CD8-positive, alpha-beta memory T cell (primary cell): Measurements from ENCODE around the gene NOL4L. TPM values are rescaled to one million over a fixed set of nuclear protein-coding genes. Genes with fewer than 3 reads are reported as not detected.

Experiments
- CTCF ChIA-PET: fragments of 350-600 bp; sonication (Branson Sonifier 250); formaldehyde crosslinking; loops from one replicate; lab custom pipeline; 2021; ENCODE audit warnings: antibody characterized with exemption; lab: Charles Lee
- POLR2A ChIA-PET: fragments of 350-600 bp; sonication (Branson Sonifier 250); formaldehyde crosslinking; loops from one replicate; lab custom pipeline; 2021; ENCODE audit warnings: antibody characterized with exemption; lab: Charles Lee
- DNase-seq, 5 donors: peaks; one replicate each; pipeline versions ENCODE4 v3.0.0 to v3.0.0-alpha.2; 2020 to 2022; ENCODE audit warnings: mixed read lengths in 1 of 5
- H3K27ac ChIP-seq: one replicate; pipeline ENCODE4 v1.7.0; 2013; ENCODE audit warnings: low read depth, mild to moderate bottlenecking, low read length, moderate library complexity
- H3K27me3 ChIP-seq: 2 replicates; pipeline ENCODE4 v1.7.0; 2013; ENCODE audit warnings: low read length, mild to moderate bottlenecking; ENCODE audit not compliant: insufficient read depth, poor library complexity, severe bottlenecking
- H3K36me3 ChIP-seq: 2 replicates; pipeline ENCODE4 v1.7.0; 2013; ENCODE audit warnings: mild to moderate bottlenecking, low read length, moderate library complexity; ENCODE audit not compliant: insufficient read depth
- H3K4me1 ChIP-seq: 2 replicates; pipeline ENCODE4 v1.7.0; 2013; ENCODE audit warnings: mild to moderate bottlenecking, low read length, moderate library complexity; ENCODE audit not compliant: insufficient read depth
- H3K4me3 ChIP-seq: 2 replicates; pipeline ENCODE4 v1.7.0; 2013; ENCODE audit warnings: mild to moderate bottlenecking, low read length
- H3K9me3 ChIP-seq: 2 replicates; pipeline ENCODE4 v1.7.0; 2013; ENCODE audit warnings: mild to moderate bottlenecking, low read length
- H3K27ac Mint-ChIP-seq, 8 donors: one replicate each; pipeline ENCODE4 v1.8.0; 2020 to 2021; ENCODE audit warnings: mixed read lengths in 8 of 8, mild to moderate bottlenecking in 6 of 8, inconsistent platforms in 3 of 8, moderate library complexity in 3 of 8
- H3K27me3 Mint-ChIP-seq, 2 donors: one replicate each; pipeline ENCODE4 v1.8.0; 2020 to 2021; ENCODE audit warnings: mixed read lengths in 2 of 2, mild to moderate bottlenecking in 1 of 2, moderate library complexity in 1 of 2
- H3K36me3 Mint-ChIP-seq, 3 donors: one replicate each; pipeline ENCODE4 v1.8.0; 2020 to 2021; ENCODE audit warnings: mixed read lengths in 3 of 3, inconsistent platforms in 1 of 3, mild to moderate bottlenecking in 1 of 3
- H3K4me1 Mint-ChIP-seq, 3 donors: one replicate each; pipeline ENCODE4 v1.8.0; 2020 to 2021; ENCODE audit warnings: mixed read lengths in 3 of 3, inconsistent platforms in 1 of 3, mild to moderate bottlenecking in 1 of 3
- H3K4me3 Mint-ChIP-seq, 7 donors: one replicate each; pipeline ENCODE4 v1.8.0; 2020 to 2021; ENCODE audit warnings: mixed read lengths in 7 of 7, mild to moderate bottlenecking in 6 of 7, moderate library complexity in 4 of 7, inconsistent platforms in 2 of 7
- H3K9me3 Mint-ChIP-seq, 5 donors: one replicate each; pipeline ENCODE4 v1.8.0; 2020 to 2022; ENCODE audit warnings: mixed read lengths in 5 of 5, mild to moderate bottlenecking in 3 of 5, moderate library complexity in 2 of 5, inconsistent platforms in 1 of 5
- polyA plus RNA-seq: library from polyadenylated mRNA; unstranded; fragments of 300-500 nt; fragmentation: Illumina TruSeq; gene quantifications from one replicate; pipeline ENCODE4 v1.2.3, GENCODE V29; 2021
- total RNA-seq, 2 experiments: library from RNA; stranded (reverse); gene quantifications; one replicate each; pipeline ENCODE4 v1.2.3, GENCODE V29; 2021

The NOL4L gene
- total and polyA plus RNA-seq, 3 experiments from 2014 or later = 15.4 to 19.8 (median 15.8) TPM

GRCh38 chr20:32437391-32438074 is 147.6 kb downstream of the NOL4L start:
- H3K36me3 Mint-ChIP-seq = peaks cover 3 to 90% (median 12%) of the 10 kb centered on the region in 3 donors
- H3K27ac Mint-ChIP-seq = peak overlapping the region in 2 of 8 donors; percentile 21 to 72
- Histone ChIP-seq H3K27ac (no peak overlapping the region), H3K4me1 (no peaks in the 10 kb centered on the region), H3K27me3 (no peaks in the 10 kb centered on the region), H3K4me3 (no peak overlapping the region), H3K36me3 (peaks cover 54% of the 10 kb centered on the region), H3K9me3 (no peaks in the 10 kb centered on the region)
- peak in 1 of 5 donors; percentile 41 for DNase-seq
- H3K4me3 Mint-ChIP-seq = no peak overlapping the region
- CTCF ChIA-PET = interaction anchor here (1.0 kb wide), 1 partner anchor 19 kb away, joined by 3 read pairs; no protein-coding TSS in a partner anchor
- POLR2A ChIA-PET = no interaction called here
- H3K4me1 Mint-ChIP-seq = peaks cover 0 to 11% (median 2%) of the 10 kb centered on the region in 3 donors
- H3K27me3 Mint-ChIP-seq = peaks cover 0 to 4% of the 10 kb centered on the region in 2 donors
- no peaks in the 10 kb centered on the region for H3K9me3 Mint-ChIP-seq

- Histone ChIP-seq H3K4me3 (no peak overlapping the region), H3K36me3 (peaks cover 60% of the 10 kb centered on the region), H3K9me3 (no peaks in the 10 kb centered on the region), H3K27me3 (no peaks in the 10 kb centered on the region), H3K4me1 (no peaks in the 10 kb centered on the region), H3K27ac (no peak overlapping the region)
- peaks cover 3 to 92% (median 13%) of the 10 kb centered on the region in 3 donors for H3K36me3 Mint-ChIP-seq
- H3K27ac Mint-ChIP-seq = peak overlapping the region in 2 of 8 donors; percentile 21 to 66
- CTCF ChIA-PET = interaction anchor here (1.0 kb wide), 1 partner anchor 18 kb away, joined by 3 read pairs; no protein-coding TSS in a partner anchor
- no peak overlapping the region for H3K4me3 Mint-ChIP-seq
- H3K9me3 Mint-ChIP-seq = no peaks in the 10 kb centered on the region
- H3K4me1 Mint-ChIP-seq = peaks cover 0 to 9% (median 0%) of the 10 kb centered on the region in 3 donors
- H3K27me3 Mint-ChIP-seq = peaks cover 0 to 4% of the 10 kb centered on the region in 2 donors
- POLR2A ChIA-PET = no interaction called here
- no peak for DNase-seq
Observed at GRCh38 chr20:32436968-32437367, 148.2 kb downstream of the NOL4L start.

- H3K4me3 ChIP-seq = no peak overlapping the region
- H3K4me1 ChIP-seq = no peaks in the 10 kb centered on the region
- H3K4me3 Mint-ChIP-seq = no peak overlapping the region
- H3K27me3 Mint-ChIP-seq = peaks cover 0 to 4% of the 10 kb centered on the region in 2 donors
- ChIA-PET CTCF (interaction anchor here (1.0 kb wide), 1 partner anchor 18 kb away, joined by 3 read pairs; no protein-coding TSS in a partner anchor), POLR2A (no interaction called here)
- peaks cover 66% of the 10 kb centered on the region for H3K36me3 ChIP-seq
- no peak for DNase-seq
- H3K27ac Mint-ChIP-seq = peak overlapping the region in 1 of 8 donors; percentile 21
- no peaks in the 10 kb centered on the region for H3K9me3 Mint-ChIP-seq
- H3K9me3 ChIP-seq = no peaks in the 10 kb centered on the region
- no peaks in the 10 kb centered on the region for H3K27me3 ChIP-seq
- peaks cover 0 to 9% (median 0%) of the 10 kb centered on the region in 3 donors for H3K4me1 Mint-ChIP-seq
- H3K36me3 Mint-ChIP-seq = peaks cover 3 to 93% (median 13%) of the 10 kb centered on the region in 3 donors
- no peak overlapping the region for H3K27ac ChIP-seq
Observed at GRCh38 chr20:32436142-32436861, 148.8 kb downstream of the NOL4L start.

GRCh38 chr20:32435449-32436107 is 149.6 kb downstream of the NOL4L start:
- Histone ChIP-seq H3K36me3 (peaks cover 73% of the 10 kb centered on the region), H3K9me3 (no peaks in the 10 kb centered on the region), H3K27me3 (no peaks in the 10 kb centered on the region), H3K4me1 (no peaks in the 10 kb centered on the region), H3K27ac (no peak overlapping the region), H3K4me3 (no peak overlapping the region)
- Mint-ChIP-seq H3K4me1 (peaks cover 0 to 6% (median 0%) of the 10 kb centered on the region in 3 donors), H3K36me3 (peaks cover 3 to 95% (median 12%) of the 10 kb centered on the region in 3 donors), H3K9me3 (no peaks in the 10 kb centered on the region), H3K27me3 (peaks cover 0 to 4% of the 10 kb centered on the region in 2 donors), H3K4me3 (no peak overlapping the region), H3K27ac (peak overlapping the region in 3 of 8 donors; percentile 21 to 47 (median 26))
- no peak for DNase-seq
- ChIA-PET CTCF (no interaction called here), POLR2A (no interaction called here)

GRCh38 chr20:32434434-32434833 is 150.7 kb downstream of the NOL4L start:
- H3K27me3 ChIP-seq = no peaks in the 10 kb centered on the region
- H3K4me1 ChIP-seq = no peaks in the 10 kb centered on the region
- ChIA-PET POLR2A (no interaction called here), CTCF (no interaction called here)
- Mint-ChIP-seq H3K36me3 (peaks cover 3 to 98% (median 16%) of the 10 kb centered on the region in 3 donors), H3K27ac (peak overlapping the region in 1 of 8 donors; percentile 32), H3K27me3 (peaks cover 0 to 4% of the 10 kb centered on the region in 2 donors), H3K4me1 (no peaks in the 10 kb centered on the region), H3K4me3 (no peak overlapping the region), H3K9me3 (no peaks in the 10 kb centered on the region)
- H3K4me3 ChIP-seq = no peak overlapping the region
- no peak for DNase-seq
- H3K27ac ChIP-seq = no peak overlapping the region
- no peaks in the 10 kb centered on the region for H3K9me3 ChIP-seq
- peaks cover 83% of the 10 kb centered on the region for H3K36me3 ChIP-seq

GRCh38 chr20:32433311-32434021 is 151.7 kb downstream of the NOL4L start:
- H3K4me1 Mint-ChIP-seq = no peaks in the 10 kb centered on the region
- H3K9me3 ChIP-seq = no peaks in the 10 kb centered on the region
- POLR2A ChIA-PET = no interaction called here
- H3K36me3 Mint-ChIP-seq = peaks cover 3 to 98% (median 19%) of the 10 kb centered on the region in 3 donors
- H3K36me3 ChIP-seq = peaks cover 87% of the 10 kb centered on the region
- no peak overlapping the region for H3K27ac ChIP-seq
- H3K4me3 Mint-ChIP-seq = no peak overlapping the region
- H3K27me3 Mint-ChIP-seq = peaks cover 0 to 4% of the 10 kb centered on the region in 2 donors
- H3K27ac Mint-ChIP-seq = no peak overlapping the region
- no peaks in the 10 kb centered on the region for H3K4me1 ChIP-seq
- H3K27me3 ChIP-seq = no peaks in the 10 kb centered on the region
- CTCF ChIA-PET = interaction anchor here (1.6 kb wide), 1 partner anchor 219 kb away, joined by 3 read pairs; no protein-coding TSS in a partner anchor
- H3K9me3 Mint-ChIP-seq = no peaks in the 10 kb centered on the region
- H3K4me3 ChIP-seq = no peak overlapping the region
- no peak for DNase-seq

GRCh38 chr20:32432277-32432676 is 152.9 kb downstream of the NOL4L start:
- Histone ChIP-seq H3K9me3 (no peaks in the 10 kb centered on the region), H3K27me3 (no peaks in the 10 kb centered on the region), H3K36me3 (peaks cover 81% of the 10 kb centered on the region), H3K27ac (no peak overlapping the region), H3K4me3 (no peak overlapping the region), H3K4me1 (no peaks in the 10 kb centered on the region)
- Mint-ChIP-seq H3K4me3 (no peak overlapping the region), H3K4me1 (peaks cover 1 to 5% (median 4%) of the 10 kb centered on the region in 3 donors), H3K27ac (peak overlapping the region in 3 of 8 donors; percentile 26 to 83 (median 29)), H3K9me3 (no peaks in the 10 kb centered on the region), H3K36me3 (peaks cover 6 to 99% (median 24%) of the 10 kb centered on the region in 3 donors), H3K27me3 (peaks cover 0 to 4% of the 10 kb centered on the region in 2 donors)
- POLR2A ChIA-PET = no interaction called here
- DNase-seq = no peak
- CTCF ChIA-PET = interaction anchor here (1.6 to 1.9 kb wide), 2 partner anchors 11 to 221 kb away, joined by 3 to 5 read pairs; no protein-coding TSS in a partner anchor
